Myocyte (in vitro differentiated cells): Measurements from ENCODE around the gene EXOC4. TPM values are rescaled to one million over a fixed set of nuclear protein-coding genes. Genes with fewer than 3 reads are reported as not detected.

ENCODE experiments used
- DNase-seq: peaks from one replicate; pipeline ENCODE4 v3.0.0-alpha.2; 2012; ENCODE audit warnings: low read depth
- total RNA-seq: library from RNA; depleted of rRNA; stranded (reverse); fragments of >200 nt; gene quantifications from 2 replicates; pipeline ENCODE4 v1.2.3, GENCODE V29; 2014

The EXOC4 gene
- total RNA-seq, 1 donor from 2014 or later, result 106 TPM

DNA sequence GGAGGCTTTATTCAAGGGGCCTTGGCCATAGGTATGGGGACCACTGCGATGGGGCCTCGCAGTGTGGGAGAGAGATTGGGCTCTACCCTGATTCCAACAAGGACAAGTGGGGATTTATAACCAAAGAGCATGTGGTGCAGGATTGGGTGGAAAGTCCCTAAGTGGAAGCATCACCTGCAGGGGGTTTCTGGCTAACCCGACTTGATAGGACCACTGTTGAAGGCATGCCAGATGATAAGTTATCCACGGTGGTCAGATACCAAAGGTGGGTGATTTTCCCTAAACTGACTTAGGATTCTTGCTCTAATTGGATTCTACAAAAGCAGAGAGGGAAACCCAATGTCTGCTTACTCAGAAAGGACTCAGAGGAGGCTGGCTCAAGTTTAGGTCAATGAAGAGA lies 444.7 kb downstream of the EXOC4 start:
- DNase-seq, result no peak

GRCh38 chr7:133698127-133698526 lies 445.2 kb downstream of the EXOC4 start:
- no peak for DNase-seq

GRCh38 chr7:133699386-133699785 lies 446.5 kb downstream of the EXOC4 start:
- DNase-seq, result no peak

GRCh38 chr7:133702078-133702477 lies 449.2 kb downstream of the EXOC4 start:
- DNase-seq, result no peak

DNA sequence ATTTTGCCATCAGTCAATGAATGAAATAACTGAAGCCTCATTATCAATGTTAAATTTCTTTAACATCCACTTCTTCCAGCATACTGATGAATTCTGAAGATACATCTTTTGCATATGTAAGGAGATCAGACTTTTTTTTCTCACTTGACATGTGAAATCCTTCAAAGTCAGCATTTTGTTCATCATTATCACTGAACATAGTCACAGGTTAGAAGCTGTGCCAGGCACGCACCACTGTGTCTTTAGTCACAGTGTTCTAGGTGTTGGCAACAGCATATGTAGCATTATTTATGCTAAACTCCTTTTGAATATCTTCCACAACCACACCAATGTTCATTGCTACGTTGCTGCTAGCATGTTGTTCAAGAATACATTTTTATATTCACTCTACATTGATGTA lies 450.1 kb downstream of the EXOC4 start:
- DNase-seq, result no peak

- DNase-seq, result peak; percentile 94
These were observed 450.7 kb downstream of the EXOC4 start for GRCh38 chr7:133703547-133703946.

- DNase-seq, result no peak
These were observed 451.6 kb downstream of the EXOC4 start for GRCh38 chr7:133704453-133704852.

GRCh38 chr7:133705596-133705995 lies 452.7 kb downstream of the EXOC4 start:
- no peak for DNase-seq

GRCh38 chr7:133706016-133706415 lies 453.1 kb downstream of the EXOC4 start:
- DNase-seq, result no peak

- no peak for DNase-seq
These were observed 456.4 kb downstream of the EXOC4 start for GRCh38 chr7:133709036-133709880.

- DNase-seq, result no peak
These were observed 459.7 kb downstream of the EXOC4 start for GRCh38 chr7:133712544-133712943.

GRCh38 chr7:133714654-133715053 lies 461.8 kb downstream of the EXOC4 start:
- no peak for DNase-seq

- DNase-seq, result peak; percentile 82
These were observed 465.3 kb downstream of the EXOC4 start for GRCh38 chr7:133718131-133718530.

DNA sequence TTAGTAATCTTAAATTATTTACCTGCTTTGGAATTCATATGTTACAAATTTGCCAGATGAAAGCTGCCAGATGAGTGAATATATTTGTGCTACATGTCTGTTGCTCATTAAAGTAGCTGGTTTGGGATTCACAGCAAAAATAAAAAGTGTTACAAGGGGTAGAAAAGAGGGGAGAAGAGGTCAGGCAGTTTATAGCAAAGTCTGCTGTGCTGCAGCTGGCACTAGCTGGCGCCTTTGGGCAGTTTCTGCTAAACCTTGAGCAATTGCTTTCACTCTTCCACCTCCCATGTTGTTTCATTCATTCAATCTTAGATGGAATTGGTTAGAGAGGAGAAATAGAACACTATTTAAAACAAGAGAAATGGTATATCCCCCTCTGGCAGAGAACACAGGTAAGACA lies 470.2 kb downstream of the EXOC4 start:
- DNase-seq, result no peak

GRCh38 chr7:133724148-133724547 lies 471.3 kb downstream of the EXOC4 start:
- no peak for DNase-seq

DNA sequence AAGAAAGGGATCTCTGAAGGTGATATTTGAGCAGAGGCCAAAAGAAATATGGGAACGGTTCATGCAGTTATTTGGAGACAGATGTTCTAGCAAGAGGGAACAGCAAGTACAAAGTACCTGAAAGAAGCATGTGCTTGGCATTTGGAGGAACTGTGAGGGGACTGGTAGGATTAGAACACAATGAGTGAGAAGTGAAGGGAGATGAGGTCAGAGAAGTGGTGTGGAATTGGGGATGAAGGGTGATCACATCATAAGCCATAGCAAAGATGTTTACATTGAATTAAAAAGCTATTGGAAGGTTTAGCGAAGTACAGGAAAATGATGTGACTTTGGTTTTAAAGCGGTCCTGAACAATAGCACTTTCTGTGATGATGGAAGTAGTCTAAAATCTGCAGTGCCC lies 471.8 kb downstream of the EXOC4 start:
- no peak for DNase-seq

- no peak for DNase-seq
These were observed 474.8 kb downstream of the EXOC4 start for GRCh38 chr7:133727476-133728214.

- DNase-seq, result no peak
These were observed 477.5 kb downstream of the EXOC4 start for GRCh38 chr7:133730360-133730759.

GRCh38 chr7:133733401-133733800 lies 480.5 kb downstream of the EXOC4 start:
- no peak for DNase-seq

GRCh38 chr7:133735222-133735621 lies 482.3 kb downstream of the EXOC4 start:
- DNase-seq, result no peak

- no peak for DNase-seq
These were observed 486.9 kb downstream of the EXOC4 start for GRCh38 chr7:133739817-133740216.

- no peak for DNase-seq
These were observed 488.2 kb downstream of the EXOC4 start for GRCh38 chr7:133741078-133741477.

DNA sequence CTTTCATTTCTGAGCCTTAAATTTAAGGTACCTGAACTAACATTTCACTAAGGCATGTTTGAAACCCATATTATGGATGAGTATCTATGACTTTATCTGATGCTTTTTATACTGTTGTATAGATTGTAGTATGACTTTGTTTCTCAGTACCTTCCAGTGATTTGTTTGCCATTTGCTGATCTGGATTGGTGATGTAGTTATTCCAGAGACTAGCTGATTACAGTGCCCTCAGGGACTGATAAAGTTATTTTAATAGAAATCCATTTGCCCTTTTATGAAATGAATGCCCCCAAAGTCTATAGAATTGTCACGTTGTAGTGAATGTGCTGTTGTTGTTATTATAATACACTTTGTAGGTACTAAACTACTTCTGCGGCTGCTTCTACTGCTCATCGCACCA lies 488.8 kb downstream of the EXOC4 start:
- DNase-seq, result no peak
